MG63 (cell line): ENCODE results near the gene IRX5. TPM values are rescaled to one million over a fixed set of nuclear protein-coding genes. Genes with fewer than 3 reads are reported as not detected.

Experiments
- DNase-seq: peaks from one replicate; pipeline ENCODE4 v3.0.0-alpha.2; 2020
- H3K27me3 ChIP-seq: fragments of 250-450 bp; sonication (Bioruptor Pico); 2 replicates; pipeline ENCODE4 v1.5.1; 2020; ENCODE audit warnings: mild to moderate bottlenecking, moderate library complexity
- H3K36me3 ChIP-seq: fragments of 250-450 bp; sonication (Bioruptor Pico); 2 replicates; pipeline ENCODE4 v1.5.1; 2020; ENCODE audit warnings: mild to moderate bottlenecking, moderate library complexity
- H3K4me3 ChIP-seq: fragments of 250-450 bp; sonication (Bioruptor Pico); 2 replicates; pipeline ENCODE4 v1.5.1; 2020; ENCODE audit warnings: mild to moderate bottlenecking, moderate library complexity
- H3K9me3 ChIP-seq: fragments of 250-450 bp; sonication (Bioruptor Pico); 2 replicates; pipeline ENCODE4 v1.5.1; 2020; ENCODE audit warnings: mild to moderate bottlenecking, moderate library complexity
- total RNA-seq: library from RNA; depleted of rRNA; stranded (reverse); fragments of >200 nt; shearing (Covaris generic); gene quantifications from 2 replicates; pipeline ENCODE4 v1.2.3, GENCODE V29; 2014; ENCODE audit warnings: low replicate concordance

The IRX5 gene
- total RNA-seq, 1 experiment from 2014 or later: 16.7 TPM

GRCh38 chr16:54937671-54938211 lies 7.1 kb downstream of the IRX5 start:
- peaks cover 64% of the 10 kb centered on the region for H3K36me3 ChIP-seq
- no peaks in the 10 kb centered on the region for H3K27me3 ChIP-seq
- no peak for DNase-seq
- no peaks in the 10 kb centered on the region for H3K9me3 ChIP-seq
- H3K4me3 ChIP-seq: no peak overlapping the region

GRCh38 chr16:54938212-54939028 lies 7.8 kb downstream of the IRX5 start:
- peaks cover 61% of the 10 kb centered on the region for H3K36me3 ChIP-seq
- no peaks in the 10 kb centered on the region for H3K9me3 ChIP-seq
- no peak overlapping the region for H3K4me3 ChIP-seq
- no peak for DNase-seq
- H3K27me3 ChIP-seq: no peaks in the 10 kb centered on the region

GRCh38 chr16:54939029-54939346 lies 8.3 kb downstream of the IRX5 start:
- Histone ChIP-seq H3K4me3 (no peak overlapping the region), H3K36me3 (peaks cover 55% of the 10 kb centered on the region), H3K9me3 (no peaks in the 10 kb centered on the region), H3K27me3 (no peaks in the 10 kb centered on the region)
- DNase-seq: no peak

- Histone ChIP-seq H3K9me3 (no peaks in the 10 kb centered on the region), H3K27me3 (no peaks in the 10 kb centered on the region), H3K4me3 (no peak overlapping the region), H3K36me3 (peaks cover 48% of the 10 kb centered on the region)
- no peak for DNase-seq
These were observed 9.0 kb downstream of the IRX5 start for GRCh38 chr16:54939510-54940278.

GRCh38 chr16:54940279-54940604 lies 9.6 kb downstream of the IRX5 start:
- Histone ChIP-seq H3K36me3 (peaks cover 44% of the 10 kb centered on the region), H3K27me3 (no peaks in the 10 kb centered on the region), H3K9me3 (no peaks in the 10 kb centered on the region), H3K4me3 (no peak overlapping the region)
- DNase-seq: no peak

- Histone ChIP-seq H3K36me3 (peaks cover 24% of the 10 kb centered on the region), H3K4me3 (no peak overlapping the region), H3K27me3 (no peaks in the 10 kb centered on the region), H3K9me3 (no peaks in the 10 kb centered on the region)
- DNase-seq: no peak
These were observed 11.8 kb downstream of the IRX5 start for GRCh38 chr16:54942353-54942943.

GRCh38 chr16:54944002-54944401 lies 13.3 kb downstream of the IRX5 start:
- no peak for DNase-seq
- no peaks in the 10 kb centered on the region for H3K27me3 ChIP-seq
- no peaks in the 10 kb centered on the region for H3K9me3 ChIP-seq
- H3K4me3 ChIP-seq: no peak overlapping the region
- H3K36me3 ChIP-seq: peaks cover 13% of the 10 kb centered on the region; the same call in 1 of the 2 replicates

- H3K9me3 ChIP-seq: no peaks in the 10 kb centered on the region
- DNase-seq: no peak
- H3K27me3 ChIP-seq: no peaks in the 10 kb centered on the region
- 0 out of 2 replicates have a peak, but pooled peaks cover 2% of the 10 kb centered on the region for H3K36me3 ChIP-seq
- no peak overlapping the region for H3K4me3 ChIP-seq
These were observed 14.4 kb downstream of the IRX5 start for GRCh38 chr16:54945063-54945462.

- Histone ChIP-seq H3K4me3 (no peak overlapping the region), H3K9me3 (no peaks in the 10 kb centered on the region), H3K36me3 (no peaks in the 10 kb centered on the region), H3K27me3 (no peaks in the 10 kb centered on the region)
- DNase-seq: no peak
These were observed 16.2 kb downstream of the IRX5 start for GRCh38 chr16:54946909-54947308.

GRCh38 chr16:54947616-54948015 lies 17.0 kb downstream of the IRX5 start:
- H3K27me3 ChIP-seq: no peaks in the 10 kb centered on the region
- no peaks in the 10 kb centered on the region for H3K36me3 ChIP-seq
- H3K4me3 ChIP-seq: no peak overlapping the region
- DNase-seq: no peak
- H3K9me3 ChIP-seq: no peaks in the 10 kb centered on the region

- no peak overlapping the region for H3K4me3 ChIP-seq
- H3K27me3 ChIP-seq: no peaks in the 10 kb centered on the region
- no peak for DNase-seq
- H3K36me3 ChIP-seq: no peaks in the 10 kb centered on the region
- H3K9me3 ChIP-seq: no peaks in the 10 kb centered on the region
These were observed 21.5 kb downstream of the IRX5 start for GRCh38 chr16:54952195-54952594.

- no peaks in the 10 kb centered on the region for H3K27me3 ChIP-seq
- no peak overlapping the region for H3K4me3 ChIP-seq
- H3K36me3 ChIP-seq: no peaks in the 10 kb centered on the region
- H3K9me3 ChIP-seq: no peaks in the 10 kb centered on the region
- no peak for DNase-seq
These were observed 22.8 kb downstream of the IRX5 start for GRCh38 chr16:54953461-54953860.

GRCh38 chr16:54954220-54954619 lies 23.6 kb downstream of the IRX5 start:
- no peaks in the 10 kb centered on the region for H3K36me3 ChIP-seq
- DNase-seq: no peak
- no peaks in the 10 kb centered on the region for H3K9me3 ChIP-seq
- H3K4me3 ChIP-seq: no peak overlapping the region
- H3K27me3 ChIP-seq: no peaks in the 10 kb centered on the region

- DNase-seq: no peak
- Histone ChIP-seq H3K36me3 (no peaks in the 10 kb centered on the region), H3K9me3 (no peaks in the 10 kb centered on the region), H3K4me3 (no peak overlapping the region), H3K27me3 (no peaks in the 10 kb centered on the region)
These were observed 25.1 kb downstream of the IRX5 start for GRCh38 chr16:54955757-54956156.

GRCh38 chr16:54957403-54958166 lies 26.9 kb downstream of the IRX5 start:
- Histone ChIP-seq H3K9me3 (no peaks in the 10 kb centered on the region), H3K4me3 (no peak overlapping the region), H3K36me3 (no peaks in the 10 kb centered on the region), H3K27me3 (no peaks in the 10 kb centered on the region)
- peak; percentile 48 for DNase-seq

GRCh38 chr16:54962045-54962444 lies 31.4 kb downstream of the IRX5 start:
- DNase-seq: no peak
- Histone ChIP-seq H3K9me3 (no peaks in the 10 kb centered on the region), H3K27me3 (no peaks in the 10 kb centered on the region), H3K36me3 (no peaks in the 10 kb centered on the region), H3K4me3 (no peak overlapping the region)

- Histone ChIP-seq H3K36me3 (no peaks in the 10 kb centered on the region), H3K9me3 (no peaks in the 10 kb centered on the region), H3K27me3 (no peaks in the 10 kb centered on the region), H3K4me3 (no peak overlapping the region)
- no peak for DNase-seq
These were observed 33.6 kb downstream of the IRX5 start for GRCh38 chr16:54964239-54964638.
